Left lung (tissue), 10 donors: Measurements from ENCODE around the gene PAN2. TPM values are rescaled to one million over a fixed set of nuclear protein-coding genes. Genes with fewer than 3 reads are reported as not detected.

Experiments used
- ATAC-seq: fragments of 200-7000 bp; cut with Tn5 transposase; one replicate; pipeline ENCODE4 v1.9.1; 2020; ENCODE audit warnings: moderate library complexity
- DNase-seq, 4 donors: peaks; one replicate each; pipeline ENCODE4 v3.0.0-alpha.2; 2013 to 2020
- H3K27ac ChIP-seq, 2 donors: fragments of 200-600 bp; sonication (generic) in 1 of 2; one replicate each; pipeline versions ENCODE4 v1.5.0 to v1.8.0; 2020 to 2021
- H3K27me3 ChIP-seq, 2 donors: fragments of 200-600 bp; sonication (generic) in 1 of 2; one replicate each; pipeline versions ENCODE4 v1.5.0 to v1.8.0; 2020 to 2021
- H3K36me3 ChIP-seq, 2 donors: fragments of 200-600 bp; sonication (generic) in 1 of 2; one replicate each; pipeline versions ENCODE4 v1.5.0 to v1.8.0; 2020 to 2021
- H3K4me1 ChIP-seq, 2 donors: fragments of 200-600 bp; one replicate each; pipeline ENCODE4 v1.8.0; 2021
- H3K4me3 ChIP-seq, 2 donors: fragments of 200-600 bp; sonication (generic) in 1 of 2; one replicate each; pipeline versions ENCODE4 v1.5.0 to v1.8.0; 2020 to 2021; ENCODE audit warnings: mild to moderate bottlenecking in 1 of 2
- H3K9me3 ChIP-seq, 2 donors: fragments of 200-600 bp; sonication (generic) in 1 of 2; one replicate each; pipeline versions ENCODE4 v1.5.0 to v1.8.0; 2020 to 2021
- CTCF ChIP-seq, 2 donors: fragments of 200-600 bp; sonication (generic) in 1 of 2; IDR thresholded peaks; one replicate each; pipeline versions ENCODE4 v1.5.0 to v1.8.0; 2021; ENCODE audit warnings: antibody characterized with exemption in 2 of 2
- intact Hi-C, 2 donors: fragments of 100-400 bp; cut with DNase I; formaldehyde crosslinking; loops; one replicate each; pipeline versions ENCODE4 v1.11.2 to v1.14.2; 2022
- polyA plus RNA-seq, 6 donors: library from polyadenylated mRNA; unstranded; fragments of 120-200 nt; gene quantifications; one replicate each; pipeline ENCODE4 v1.2.1, GENCODE V29; 2013; ENCODE audit not compliant: insufficient read length in 6 of 6
- total RNA-seq, 2 donors: library from RNA; stranded (reverse); fragmentation: NEBNext Ultra II Directional; extraction: Animal tissue kit (Norgen Biotek cat#: 25700); gene quantifications; one replicate each; pipeline ENCODE4 v1.2.1, GENCODE V29; 2021
- donor health status: DM: no; HTN: yes; CAD: no.
- donor health status: DM: no; HTN: no; CAD: no.

Gene PAN2
- total and polyA plus RNA-seq, 8 donors = 49.9 to 107 (median 74.8) TPM

GRCh38 chr12:56315622-56316473 lies 18.0 kb downstream of the PAN2 start, which contains the start of gene CNPY2:
Gene CNPY2 (minus strand): TSS chr12:56315988. CDS start chr12:56315217, 771 bp downstream.
- ATAC-seq (peak; percentile 94), DNase-seq (peak; percentile 97)
- peak in 1 of 2 donors; percentile 20 for TF ChIP-seq CTCF (IDR thresholded peaks at IDR 0.05)
- Histone ChIP-seq H3K4me3 (peak within 1 kb of the TSS; percentile 83 to 91), H3K9me3 (no peaks in the 10 kb centered on the region), H3K36me3 (peaks cover 0 to 50% of the 10 kb centered on the region in 2 donors), H3K27ac (peak within 1 kb of the TSS; percentile 90 to 95), H3K27me3 (no peaks in the 10 kb centered on the region), H3K4me1 (peaks cover 12 to 13% of the 10 kb centered on the region in 2 donors)
- intact Hi-C loops = no loop called here

GRCh38 chr12:56315249-56315621 lies 18.6 kb downstream of the PAN2 start:
- Histone ChIP-seq H3K4me1 (peaks cover 12 to 13% of the 10 kb centered on the region in 2 donors), H3K27ac (peak overlapping the region; percentile 90 to 95), H3K27me3 (no peaks in the 10 kb centered on the region), H3K36me3 (peaks cover 0 to 55% of the 10 kb centered on the region in 2 donors), H3K4me3 (peak overlapping the region; percentile 83 to 91), H3K9me3 (no peaks in the 10 kb centered on the region)
- TF ChIP-seq CTCF (IDR thresholded peaks at IDR 0.05) = no peak
- DNase-seq (no peak), ATAC-seq (peak; percentile 3)
- intact Hi-C loops = no loop called here

DNA sequence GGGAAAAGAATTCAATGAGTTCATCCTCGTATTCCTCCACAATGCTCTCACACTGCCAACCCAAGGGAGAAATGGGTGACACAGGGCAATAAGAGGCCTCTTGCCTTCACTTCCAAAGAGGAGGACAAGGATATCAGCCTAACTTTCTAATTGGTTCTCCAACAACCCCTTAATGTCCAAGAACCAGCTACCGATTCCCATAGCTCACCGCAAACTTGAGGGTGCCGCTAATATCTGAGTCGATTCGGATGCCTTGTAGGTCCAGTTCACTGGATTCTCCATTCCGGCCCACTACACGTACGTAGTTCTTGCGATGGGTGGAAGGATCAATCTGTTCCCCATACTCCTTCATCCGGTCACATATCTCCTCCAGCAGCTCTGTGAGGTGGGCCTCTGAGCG lies 22.8 kb downstream of the PAN2 start:
- intact Hi-C loops = no loop called here
- H3K4me1 ChIP-seq = peaks cover 8% of the 10 kb centered on the region in 2 donors
- peaks cover 0 to 79% of the 10 kb centered on the region in 2 donors for H3K36me3 ChIP-seq
- no peak overlapping the region for H3K4me3 ChIP-seq
- H3K27me3 ChIP-seq = no peaks in the 10 kb centered on the region
- ATAC-seq (no peak), DNase-seq (no peak)
- no peak for TF ChIP-seq CTCF (IDR thresholded peaks at IDR 0.05)
- no peak overlapping the region for H3K27ac ChIP-seq
- H3K9me3 ChIP-seq = no peaks in the 10 kb centered on the region

- H3K4me1 ChIP-seq = no peaks in the 10 kb centered on the region
- intact Hi-C loops = no loop called here
- no peak for TF ChIP-seq CTCF (IDR thresholded peaks at IDR 0.05)
- no peak overlapping the region for H3K4me3 ChIP-seq
- no peaks in the 10 kb centered on the region for H3K27me3 ChIP-seq
- H3K27ac ChIP-seq = no peak overlapping the region
- peaks cover 0 to 96% of the 10 kb centered on the region in 2 donors for H3K36me3 ChIP-seq
- no peaks in the 10 kb centered on the region for H3K9me3 ChIP-seq
- ATAC-seq = no peak
- DNase-seq = no peak
Measured at GRCh38 chr12:56308714-56309113, 25.1 kb downstream of the PAN2 start.

GRCh38 chr12:56307221-56307965 lies 26.4 kb downstream of the PAN2 start:
- intact Hi-C loops = no loop called here
- Histone ChIP-seq H3K9me3 (no peaks in the 10 kb centered on the region), H3K27me3 (no peaks in the 10 kb centered on the region), H3K4me3 (no peak overlapping the region), H3K27ac (no peak overlapping the region), H3K36me3 (peaks cover 0 to 92% of the 10 kb centered on the region in 2 donors), H3K4me1 (no peaks in the 10 kb centered on the region)
- no peak for TF ChIP-seq CTCF (IDR thresholded peaks at IDR 0.05)
- no peak for ATAC-seq
- no peak for DNase-seq
